HG03064 (cell line): Measurements from ENCODE around the gene PEA15.
A peak's percentile ranks its signal among the peaks of the same experiment; 100 is the strongest.

Experiments used
- ATAC-seq: cut with Tn5 transposase; IDR thresholded peaks from one replicate; pipeline ENCODE4 v1.9.1; 2021; ENCODE audit warnings: low read depth; ENCODE audit not compliant: unreplicated experiment

Gene PEA15

GRCh38 chr1:160178731-160179130, 26.5 kb upstream of the PEA15 start:
- no peak for ATAC-seq

DNA sequence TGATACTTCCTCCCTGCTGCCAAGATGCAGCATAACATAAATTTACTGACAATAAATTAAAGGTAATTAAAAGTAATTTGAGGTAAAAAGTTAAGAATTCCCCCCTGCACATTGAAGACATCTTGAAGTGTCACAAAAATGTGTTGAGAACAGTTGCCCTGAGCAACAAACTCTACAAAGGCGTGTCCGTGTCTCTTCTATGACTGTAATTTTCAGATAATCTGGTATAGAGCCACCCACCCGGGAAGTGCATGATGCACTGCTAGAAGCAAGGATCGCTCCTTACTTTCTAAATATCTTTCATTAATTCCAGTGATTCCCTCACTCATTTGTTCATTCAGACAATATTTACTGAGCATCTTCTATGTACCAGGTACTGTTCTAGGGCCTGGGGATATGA, 25.8 kb upstream of the PEA15 start:
- ATAC-seq, result no peak

GRCh38 chr1:160186246-160186645, 18.9 kb upstream of the PEA15 start:
- ATAC-seq, result no peak

DNA sequence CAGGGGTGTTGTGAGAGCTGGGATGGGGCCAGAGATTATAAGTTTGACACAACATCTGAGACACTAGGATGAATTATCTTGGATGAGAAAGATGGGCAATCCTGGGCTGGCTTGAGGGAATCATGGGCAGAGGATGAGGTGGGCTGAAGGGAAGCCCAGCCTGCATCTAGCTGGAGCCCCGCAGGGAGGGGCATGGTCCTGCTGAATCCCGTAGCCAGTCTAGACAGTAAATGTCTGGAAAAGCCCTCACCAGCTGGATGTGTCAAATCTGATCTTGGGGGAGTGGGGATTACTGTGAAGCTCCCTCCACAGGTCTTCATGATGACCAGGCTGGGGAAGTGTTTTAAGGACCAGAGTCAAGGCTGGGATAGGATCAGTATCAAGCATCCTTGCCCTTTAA, 18.5 kb upstream of the PEA15 start:
- ATAC-seq, result no peak

DNA sequence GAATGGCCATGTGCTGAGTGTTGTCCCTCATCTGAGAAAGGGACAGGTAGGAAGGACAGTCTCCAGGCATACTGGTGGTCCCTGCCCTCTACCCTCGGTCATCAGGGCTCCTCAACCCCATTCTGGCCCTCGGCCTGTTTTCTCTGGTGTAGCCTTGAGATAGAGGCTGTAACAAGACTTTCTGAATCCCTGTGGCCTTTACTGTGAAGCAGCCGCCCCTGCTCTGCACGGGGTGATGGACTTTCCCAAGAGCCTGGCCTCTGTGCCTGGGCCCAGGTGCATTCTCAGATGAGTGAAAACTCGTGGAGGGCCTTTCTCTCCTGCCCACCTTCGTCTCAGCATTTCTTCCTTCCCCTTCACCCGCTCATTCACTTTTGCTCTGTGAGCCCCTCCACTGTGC, 17.8 kb upstream of the PEA15 start:
- no peak for ATAC-seq

- ATAC-seq, result no peak
Observed at GRCh38 chr1:160188341-160188740, 16.8 kb upstream of the PEA15 start.

- no peak for ATAC-seq
Observed at GRCh38 chr1:160189649-160190625, 15.2 kb upstream of the PEA15 start, which contains the start of gene CASQ1. Gene CASQ1, plus strand, starts transcription at chr1:160190575. Its CDS starts 177 bp downstream, at chr1:160190752.

DNA sequence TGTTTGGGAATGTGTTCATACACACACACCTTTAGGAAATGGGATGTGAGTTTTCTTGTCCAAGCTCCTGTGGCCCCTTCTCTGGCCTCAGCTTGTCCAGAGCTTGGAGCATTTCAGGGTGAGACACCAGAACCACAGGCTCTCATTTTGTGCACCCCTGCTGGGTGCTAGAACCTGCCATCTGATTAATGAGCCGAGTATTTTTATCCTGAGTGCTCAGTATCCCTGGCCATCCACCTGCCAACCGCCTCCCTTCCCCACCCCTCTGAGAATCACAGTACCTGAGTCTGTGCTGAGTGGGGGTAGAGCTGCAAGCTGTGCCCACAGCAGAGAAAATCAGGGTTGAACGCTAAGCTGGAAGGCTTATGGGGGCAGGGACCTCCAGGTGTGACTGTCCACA, 13.4 kb upstream of the PEA15 start:
- no peak for ATAC-seq

GRCh38 chr1:160192234-160192633, 12.9 kb upstream of the PEA15 start:
- ATAC-seq, result no peak

- peak; percentile 61 for ATAC-seq
Observed at GRCh38 chr1:160193091-160193819, 11.9 kb upstream of the PEA15 start.

DNA sequence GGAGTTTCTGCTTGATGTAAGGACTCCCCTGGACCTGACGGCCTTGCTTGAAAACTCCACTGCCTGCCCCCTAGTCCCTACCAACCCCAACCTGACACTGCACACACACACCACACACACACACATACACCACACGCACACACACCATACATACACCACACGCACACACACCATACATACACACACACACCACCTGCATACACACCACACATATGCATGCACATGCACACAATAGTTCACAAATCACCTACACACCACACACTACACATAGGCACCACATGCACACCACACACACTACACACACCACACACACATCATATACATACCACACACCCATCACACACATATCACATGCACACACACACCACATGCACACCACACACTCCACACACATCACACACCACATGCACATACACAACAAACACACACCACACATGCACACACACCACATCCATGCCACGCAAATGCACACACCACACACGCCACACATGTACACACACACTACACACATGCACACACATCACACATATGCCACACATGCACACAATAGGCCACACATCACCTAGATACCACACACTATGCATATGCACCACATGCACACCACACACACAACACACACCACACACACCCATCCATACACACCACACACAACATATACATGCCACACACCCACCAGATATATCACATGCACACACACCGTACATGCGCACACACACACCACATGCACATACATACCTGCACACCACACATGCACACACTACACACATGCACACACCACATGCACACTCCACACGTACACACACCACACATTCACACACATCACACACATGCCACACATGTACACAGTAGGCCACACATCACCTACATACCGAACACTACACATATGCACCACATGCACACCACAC, 11.1 kb upstream of the PEA15 start:
- no peak for ATAC-seq

GRCh38 chr1:160194737-160195059, 10.5 kb upstream of the PEA15 start:
- ATAC-seq, result no peak

DNA sequence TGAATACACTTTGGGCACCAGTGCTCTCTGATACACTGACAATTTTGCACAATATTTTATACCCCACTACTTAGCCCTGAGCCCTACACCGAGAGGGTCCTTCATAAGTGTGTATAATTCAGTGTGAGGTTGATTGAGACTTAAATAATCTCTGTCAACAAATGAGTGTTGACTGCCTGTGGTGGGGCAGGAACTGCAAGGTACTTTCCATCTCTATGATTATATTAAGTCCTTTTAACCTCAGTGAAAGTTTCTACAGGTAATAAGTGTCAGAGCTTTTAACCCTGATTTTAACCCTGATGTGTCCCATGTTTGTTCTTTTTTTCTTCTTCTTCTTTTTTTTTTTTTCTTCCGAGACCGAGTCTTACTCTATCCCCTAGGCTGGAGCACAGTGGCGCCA, 9.0 kb upstream of the PEA15 start:
- ATAC-seq, result no peak

GRCh38 chr1:160197231-160197630, 8.0 kb upstream of the PEA15 start:
- no peak for ATAC-seq

DNA sequence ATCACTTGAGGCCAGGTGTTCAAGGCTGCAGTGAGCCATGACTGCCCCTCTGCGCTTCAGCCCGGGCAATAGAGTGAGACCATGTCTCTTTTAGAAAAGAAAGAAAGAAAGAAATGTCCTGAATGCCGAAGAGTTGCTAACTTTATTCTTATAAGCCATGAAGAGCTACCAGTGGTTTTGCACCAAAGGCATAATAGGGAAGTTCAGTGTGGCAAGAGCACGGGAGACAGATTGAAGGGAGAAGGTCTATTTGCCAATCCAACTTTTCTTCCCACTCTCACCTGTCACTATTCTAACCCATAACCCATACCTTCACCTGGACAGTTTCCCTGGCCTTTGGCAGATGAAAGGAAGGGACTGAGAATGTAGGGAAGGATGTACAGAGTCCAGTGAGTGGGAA, 4.4 kb upstream of the PEA15 start:
- ATAC-seq, result no peak

- ATAC-seq, result no peak
Observed at GRCh38 chr1:160204526-160205241, 500 bp upstream of the PEA15 start.

- no peak for ATAC-seq
Observed at GRCh38 chr1:160206036-160206389, 829 bp downstream of the PEA15 start.

DNA sequence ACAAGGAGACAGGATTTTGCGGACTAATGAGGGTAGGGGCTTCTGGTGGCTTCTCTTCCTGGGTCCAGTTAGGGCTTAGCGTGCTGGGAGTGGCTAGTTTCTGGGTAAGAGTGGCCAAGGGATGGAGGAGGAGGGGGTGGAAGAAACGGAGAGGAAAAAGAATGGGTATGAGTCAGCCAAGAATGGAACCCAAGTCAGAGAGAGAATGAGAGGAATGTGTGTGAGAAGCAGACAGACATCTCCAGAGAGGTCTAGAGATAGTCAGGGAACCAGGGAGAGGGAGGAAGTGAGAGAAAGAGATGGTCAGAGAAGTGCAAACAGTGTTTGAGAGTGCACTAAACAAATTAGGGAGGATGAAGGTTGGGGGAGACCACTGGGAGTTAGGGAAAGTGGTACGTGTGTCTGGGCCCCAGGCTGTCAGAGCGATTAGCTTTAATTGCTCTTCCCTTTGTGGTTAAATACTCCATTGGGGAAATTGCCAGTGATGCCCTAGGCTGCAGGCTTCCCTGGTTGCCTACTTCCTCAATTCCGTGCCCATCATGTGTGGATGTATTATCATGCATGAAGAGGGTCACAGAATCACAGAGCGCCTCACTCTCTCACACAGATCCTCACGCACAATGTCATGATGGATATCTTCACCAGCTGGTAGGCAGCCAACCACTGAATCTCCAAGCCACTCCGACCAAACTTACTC, 1.4 kb downstream of the PEA15 start:
- ATAC-seq, result no peak

- no peak for ATAC-seq
Observed at GRCh38 chr1:160207118-160207650, 2.0 kb downstream of the PEA15 start.
